Measurements from ENCODE around the gene CYB561.

The CYB561 gene

GRCh38 chr17:63434951-63435571 is 11.0 kb downstream of the CYB561 start:
- no peak for DNase-seq (ENCODE audit: low read depth in 2 of 2)

DNA sequence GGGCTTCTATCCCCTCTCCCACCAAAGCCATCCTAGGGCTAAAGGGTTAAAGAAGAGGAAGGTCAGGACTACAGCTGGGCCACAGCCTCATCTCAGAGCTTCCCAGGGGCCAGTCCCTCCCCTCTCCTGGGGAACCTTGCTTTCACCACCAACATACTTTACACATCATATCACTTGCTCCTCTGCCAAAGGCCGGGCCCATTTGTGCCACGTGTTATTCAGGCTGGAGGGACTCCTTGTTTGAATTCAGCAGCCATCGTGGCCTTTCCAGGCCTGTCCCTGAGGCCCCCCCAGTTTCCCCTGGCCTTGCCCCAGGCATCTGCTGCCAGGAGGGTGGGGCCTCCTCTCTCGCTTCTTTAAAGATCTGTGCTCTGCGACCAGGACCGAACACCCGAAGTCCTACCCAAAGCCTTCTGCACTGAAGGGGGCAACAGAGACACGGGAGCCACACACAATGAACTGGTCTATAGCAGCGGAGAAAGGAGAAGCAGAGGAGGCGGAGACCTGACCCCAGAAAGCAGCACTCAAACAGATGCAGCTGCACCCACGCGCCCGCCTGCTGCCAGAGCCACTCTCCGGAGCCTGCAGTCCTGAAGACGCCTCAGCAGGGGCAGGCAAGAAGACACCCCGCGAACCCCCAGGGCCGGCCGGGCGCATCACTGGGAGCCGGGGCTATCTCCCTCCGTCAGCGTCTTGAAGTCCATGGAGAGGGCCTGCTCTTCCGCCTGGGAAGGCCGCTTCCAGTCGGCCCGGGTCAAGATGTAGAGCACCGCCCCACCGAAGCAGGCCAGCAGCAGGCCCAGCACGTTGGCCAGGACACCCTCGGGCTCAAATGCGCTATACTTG is 12.1 kb downstream of the CYB561 start:
- DNase-seq (ENCODE audit: low read depth in 2 of 2), result no peak

DNA sequence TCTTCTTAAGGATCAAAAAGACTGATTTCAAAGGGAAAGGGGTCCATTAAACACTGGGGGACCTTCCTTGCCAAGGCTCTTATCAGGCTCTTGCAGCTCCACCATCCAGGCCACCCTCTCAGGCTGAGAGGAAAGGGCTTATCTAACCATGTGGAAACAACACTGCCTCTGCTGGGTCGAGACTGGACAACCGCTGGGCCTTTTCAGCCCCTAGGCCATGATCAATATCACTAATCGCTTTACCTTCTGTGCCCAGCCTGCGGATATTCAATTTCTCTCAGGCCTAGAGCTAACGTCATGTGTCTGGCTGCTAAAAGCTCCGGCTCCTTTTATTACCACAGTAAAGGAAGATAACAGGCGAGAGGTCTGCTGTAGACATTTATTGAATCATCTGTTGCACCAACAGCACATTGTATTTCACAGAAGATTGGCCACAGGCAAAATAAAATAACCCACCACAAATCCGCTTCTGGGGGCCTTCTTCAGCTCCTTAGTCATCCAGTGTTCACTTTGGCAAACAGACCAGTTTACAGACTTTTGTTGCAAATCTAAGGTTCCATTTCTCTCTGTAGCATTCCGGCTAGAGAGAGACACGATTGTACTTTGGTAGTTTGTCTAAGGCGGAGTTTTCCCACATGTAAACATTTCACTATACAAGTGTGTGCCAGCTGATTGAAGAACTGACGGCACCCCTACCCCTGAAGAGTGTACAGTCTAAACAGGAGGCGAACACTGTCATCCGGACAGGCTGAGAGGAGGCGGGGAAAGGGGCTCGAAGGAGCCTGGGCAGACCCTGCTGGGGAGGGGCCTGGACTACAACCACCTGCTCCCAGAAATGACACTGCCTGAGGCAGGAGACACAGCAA is 13.9 kb downstream of the CYB561 start:
- no peak for DNase-seq (ENCODE audit: low read depth in 2 of 2)

GRCh38 chr17:63431618-63431938 is 14.5 kb downstream of the CYB561 start:
- DNase-seq (ENCODE audit: low read depth in 2 of 2), result no peak

GRCh38 chr17:63430223-63430622 is 15.9 kb downstream of the CYB561 start:
- no peak for DNase-seq (ENCODE audit: low read depth in 2 of 2)

DNA sequence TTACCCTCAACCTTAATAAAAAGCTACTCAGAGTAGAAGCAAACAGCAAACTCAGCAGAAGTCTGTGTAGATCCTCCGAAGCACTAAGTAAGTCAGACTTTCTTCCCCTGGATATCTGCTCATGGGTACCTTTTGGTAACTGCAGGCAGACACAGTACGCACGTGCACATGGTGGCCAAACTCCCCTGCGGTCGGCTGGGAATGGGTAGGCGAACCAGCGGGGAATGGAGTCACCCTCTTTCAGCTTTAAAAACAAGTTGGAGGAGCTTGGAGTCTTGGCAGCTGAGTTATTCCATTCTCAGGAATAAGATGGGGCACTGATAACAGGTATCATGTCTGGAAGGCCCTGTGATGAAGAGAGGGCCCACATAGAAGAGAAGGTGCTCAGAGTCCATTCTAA is 16.3 kb downstream of the CYB561 start:
- DNase-seq (ENCODE audit: low read depth in 2 of 2), result no peak

- DNase-seq (ENCODE audit: low read depth in 2 of 2), result no peak
Measured at GRCh38 chr17:63426917-63427308, 19.2 kb downstream of the CYB561 start.

- no peak for DNase-seq (ENCODE audit: low read depth in 2 of 2)
Measured at GRCh38 chr17:63426041-63426916, 19.8 kb downstream of the CYB561 start.

- DNase-seq (ENCODE audit: low read depth in 2 of 2), result peak in 1 of 2 donors; percentile 48
Measured at GRCh38 chr17:63425483-63425882, 20.6 kb downstream of the CYB561 start.

- no peak for DNase-seq (ENCODE audit: low read depth in 2 of 2)
Measured at GRCh38 chr17:63423963-63424362, 22.1 kb downstream of the CYB561 start.

DNA sequence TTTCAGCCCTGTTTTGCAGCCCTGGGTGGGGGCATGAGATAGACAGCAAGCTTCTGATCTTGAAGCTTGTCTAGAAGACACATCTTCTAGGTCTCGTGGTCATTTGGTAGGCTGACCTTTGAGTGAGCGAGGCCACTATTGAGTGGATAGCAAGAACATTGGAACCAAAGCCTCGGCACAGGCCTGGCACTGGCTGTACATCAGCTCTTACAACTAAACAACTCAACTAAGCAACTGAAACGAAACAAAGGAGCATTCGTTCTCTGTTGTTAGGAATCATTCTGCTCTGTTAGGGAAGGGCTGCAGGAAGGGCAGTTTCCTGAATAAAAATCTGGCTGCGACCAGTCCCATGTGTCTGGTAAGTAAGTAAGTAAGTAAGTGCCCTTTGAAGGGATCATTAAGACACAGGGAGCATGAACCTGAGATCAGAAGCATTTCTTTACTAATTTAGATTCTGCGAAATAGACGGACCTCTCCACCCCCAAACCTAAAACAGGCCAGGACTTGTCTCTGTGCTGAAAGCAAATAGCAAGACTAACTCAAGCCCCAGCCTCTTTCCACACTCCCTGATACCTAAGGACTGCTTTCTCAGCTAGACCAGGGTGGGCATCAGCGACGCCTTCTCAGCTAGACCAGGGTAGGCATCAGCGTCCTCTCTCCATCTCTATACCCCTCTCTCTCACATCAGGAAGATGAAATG is 22.7 kb downstream of the CYB561 start:
- DNase-seq (ENCODE audit: low read depth in 2 of 2), result no peak

DNA sequence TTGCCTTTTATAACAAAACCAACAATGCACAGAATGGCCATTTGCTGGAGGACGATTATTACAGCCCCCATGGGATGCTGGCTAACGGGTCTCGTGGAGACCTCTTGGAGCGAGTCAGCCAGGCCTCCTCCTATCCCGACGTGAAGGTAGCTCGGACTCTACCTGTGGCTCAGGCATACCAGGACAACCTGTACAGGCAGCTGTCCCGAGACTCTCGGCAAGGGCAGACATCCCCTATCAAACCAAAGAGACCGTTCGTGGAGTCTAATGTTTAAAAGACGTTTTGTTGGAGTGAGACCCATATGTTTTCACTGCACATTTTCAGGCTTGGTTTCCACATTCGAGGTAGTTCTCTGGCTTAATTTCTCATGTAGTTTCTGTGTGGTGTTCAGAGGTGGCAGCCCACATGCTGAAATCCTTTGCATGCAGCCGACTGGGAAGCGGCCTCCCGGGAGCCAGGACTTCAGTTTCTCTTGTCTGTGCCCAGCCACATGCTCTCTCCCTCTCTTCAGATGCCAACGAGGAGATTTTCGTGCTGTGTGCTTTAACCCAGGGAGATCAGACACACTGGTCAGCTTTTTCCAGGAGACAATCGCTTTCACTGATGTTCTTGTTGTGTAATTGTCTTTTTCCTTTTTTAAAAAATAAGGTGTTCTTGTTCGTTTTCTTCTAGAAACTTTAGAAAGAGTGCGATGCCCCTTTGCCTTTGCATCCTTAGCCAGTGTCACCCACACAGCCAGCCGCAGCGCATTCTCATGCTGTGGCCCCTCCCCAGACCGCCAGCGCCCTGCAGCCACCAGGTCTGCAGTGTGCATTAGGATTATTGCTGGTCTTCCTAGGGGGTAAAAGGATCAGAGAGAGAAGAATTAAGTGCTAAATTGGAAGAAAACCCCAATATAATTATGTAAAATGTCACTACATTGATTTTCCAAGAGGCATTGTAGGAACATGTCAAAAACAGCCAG is 24.1 kb downstream of the CYB561 start:
- no peak for DNase-seq (ENCODE audit: low read depth in 2 of 2)

DNA sequence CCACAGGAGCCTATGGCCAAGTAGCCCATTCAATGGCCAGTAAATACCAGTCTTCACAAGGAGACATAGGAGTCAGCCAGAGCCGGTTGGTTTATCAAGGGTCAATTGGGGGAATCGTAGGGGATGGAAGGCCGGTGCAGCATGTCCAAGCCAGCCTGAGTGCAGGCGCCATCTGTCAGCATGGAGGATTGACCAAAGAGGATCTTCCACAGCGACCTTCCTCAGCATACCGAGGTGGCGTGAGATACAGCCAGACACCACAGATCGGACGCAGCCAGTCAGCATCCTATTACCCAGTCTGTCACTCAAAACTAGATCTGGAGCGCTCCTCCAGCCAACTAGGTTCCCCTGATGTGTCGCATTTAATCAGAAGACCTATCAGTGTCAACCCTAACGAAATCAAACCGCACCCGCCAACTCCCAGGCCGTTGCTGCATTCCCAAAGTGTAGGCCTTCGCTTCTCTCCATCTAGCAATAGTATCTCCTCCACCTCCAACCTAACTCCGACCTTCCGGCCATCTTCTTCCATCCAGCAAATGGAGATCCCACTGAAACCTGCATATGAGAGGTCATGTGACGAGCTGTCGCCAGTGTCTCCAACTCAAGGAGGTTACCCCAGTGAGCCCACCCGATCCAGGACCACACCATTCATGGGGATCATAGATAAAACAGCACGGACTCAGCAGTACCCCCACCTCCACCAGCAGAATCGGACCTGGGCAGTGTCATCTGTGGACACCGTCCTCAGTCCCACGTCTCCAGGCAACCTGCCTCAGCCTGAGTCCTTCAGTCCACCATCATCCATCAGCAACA is 25.0 kb downstream of the CYB561 start:
- no peak for DNase-seq (ENCODE audit: low read depth in 2 of 2)

DNA sequence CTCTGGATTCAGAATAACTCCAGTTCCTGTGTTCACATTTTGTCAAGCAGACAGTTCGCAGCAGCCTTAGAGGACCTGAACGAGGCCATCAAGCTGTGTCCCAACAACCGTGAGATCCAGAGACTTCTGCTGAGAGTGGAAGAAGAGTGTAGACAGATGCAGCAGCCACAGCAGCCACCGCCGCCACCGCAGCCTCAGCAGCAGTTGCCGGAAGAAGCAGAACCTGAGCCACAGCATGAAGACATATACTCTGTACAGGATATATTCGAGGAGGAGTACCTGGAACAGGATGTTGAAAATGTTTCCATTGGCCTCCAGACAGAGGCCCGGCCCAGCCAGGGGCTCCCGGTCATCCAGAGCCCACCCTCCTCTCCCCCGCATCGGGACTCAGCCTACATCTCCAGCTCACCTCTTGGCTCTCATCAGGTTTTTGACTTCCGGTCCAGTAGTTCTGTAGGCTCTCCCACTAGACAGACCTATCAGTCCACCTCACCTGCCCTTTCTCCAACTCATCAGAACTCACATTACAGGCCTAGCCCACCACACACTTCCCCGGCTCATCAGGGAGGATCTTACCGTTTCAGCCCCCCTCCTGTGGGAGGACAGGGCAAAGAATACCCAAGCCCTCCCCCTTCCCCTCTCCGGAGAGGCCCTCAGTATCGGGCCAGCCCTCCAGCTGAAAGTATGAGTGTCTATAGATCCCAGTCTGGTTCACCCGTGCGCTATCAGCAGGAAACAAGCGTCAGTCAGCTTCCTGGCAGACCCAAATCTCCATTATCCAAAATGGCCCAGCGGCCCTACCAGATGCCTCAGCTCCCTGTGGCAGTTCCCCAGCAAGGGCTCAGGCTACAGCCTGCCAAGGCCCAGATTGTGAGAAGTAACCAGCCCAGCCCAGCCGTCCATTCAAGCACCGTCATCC is 25.9 kb downstream of the CYB561 start:
- DNase-seq (ENCODE audit: low read depth in 2 of 2), result no peak

- no peak for DNase-seq (ENCODE audit: low read depth in 2 of 2)
Measured at GRCh38 chr17:63419398-63419797, 26.7 kb downstream of the CYB561 start.

DNA sequence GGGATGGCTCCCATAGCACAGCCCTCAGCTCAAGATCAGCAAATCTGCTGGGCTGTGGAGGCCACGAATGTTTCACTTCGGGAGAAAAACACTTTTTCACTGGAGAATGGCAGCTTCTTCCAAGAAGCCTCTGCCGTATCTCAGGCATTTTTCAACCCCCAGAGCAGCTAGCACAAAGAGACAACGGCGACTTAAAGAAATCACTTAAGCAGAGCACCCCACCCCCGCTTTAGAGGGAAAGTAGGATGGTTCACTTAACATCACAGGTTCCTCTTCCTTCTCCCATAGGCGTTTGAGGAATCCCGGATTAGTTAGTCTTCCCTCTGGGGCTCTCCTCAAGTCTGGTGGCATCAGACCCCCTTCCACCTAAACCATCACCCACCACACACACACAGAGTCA is 27.6 kb downstream of the CYB561 start:
- no peak for DNase-seq (ENCODE audit: low read depth in 2 of 2)

- no peak for DNase-seq (ENCODE audit: low read depth in 2 of 2)
Measured at GRCh38 chr17:63414222-63414621, 31.9 kb downstream of the CYB561 start.

- no peak for DNase-seq (ENCODE audit: low read depth in 2 of 2)
Measured at GRCh38 chr17:63413128-63413527, 33.0 kb downstream of the CYB561 start.

All from stimulated activated CD8-positive, alpha-beta memory T cell treated with anti-CD3 and anti-CD28 coated beads, Interleukin-2, amount 100 ng/mL, for 48 hours (primary cell).